Ishikawa (cell line): Measurements from ENCODE around the gene PDE11A.

ENCODE experiments used
- TAF1 ChIP-seq: IDR thresholded peaks from 2 replicates; pipeline ENCODE4 v1.6.1; 2012; ENCODE audit warnings: low read depth, mild to moderate bottlenecking
- YY1 ChIP-seq: IDR thresholded peaks from 2 replicates; pipeline ENCODE4 v1.6.1; 2012; ENCODE audit warnings: low read depth

GRCh38 chr2:178109813-178110212 lies 37.2 kb upstream of the PDE11A start:
- no peak for TF ChIP-seq TAF1
- TF ChIP-seq YY1, result no peak
